ENCODE data around the gene HTT-AS. TPM values are rescaled to one million over a fixed set of nuclear protein-coding genes. Genes with fewer than 3 reads are reported as not detected.

Gene HTT-AS
- total and polyA plus RNA-seq, 2 of the 8 experiments (the other 6 are each of a cell fraction or from before 2014, with no cell fraction given): not detected

GRCh38 chr4:3031357-3032082 is 42.8 kb downstream of the HTT-AS start (continued):
- TF ChIP-seq JUN (IDR thresholded peaks at IDR 0.05; ENCODE audit: low read depth, low read length): no peak
